GM12874 (cell line): ENCODE data around the gene RASD2.
A peak's percentile ranks its signal among the peaks of the same experiment; 100 is the strongest.

Experiments used
- TF ChIP-seq, protein P1 (sequence below): IDR thresholded peaks from 2 replicates; pipeline ENCODE4 v1.5.1; 2011; ENCODE audit warnings: low read depth, mild to moderate bottlenecking, control low read depth, low read length, moderate library complexity; ENCODE audit not compliant: insufficient read depth

The RASD2 gene

DNA sequence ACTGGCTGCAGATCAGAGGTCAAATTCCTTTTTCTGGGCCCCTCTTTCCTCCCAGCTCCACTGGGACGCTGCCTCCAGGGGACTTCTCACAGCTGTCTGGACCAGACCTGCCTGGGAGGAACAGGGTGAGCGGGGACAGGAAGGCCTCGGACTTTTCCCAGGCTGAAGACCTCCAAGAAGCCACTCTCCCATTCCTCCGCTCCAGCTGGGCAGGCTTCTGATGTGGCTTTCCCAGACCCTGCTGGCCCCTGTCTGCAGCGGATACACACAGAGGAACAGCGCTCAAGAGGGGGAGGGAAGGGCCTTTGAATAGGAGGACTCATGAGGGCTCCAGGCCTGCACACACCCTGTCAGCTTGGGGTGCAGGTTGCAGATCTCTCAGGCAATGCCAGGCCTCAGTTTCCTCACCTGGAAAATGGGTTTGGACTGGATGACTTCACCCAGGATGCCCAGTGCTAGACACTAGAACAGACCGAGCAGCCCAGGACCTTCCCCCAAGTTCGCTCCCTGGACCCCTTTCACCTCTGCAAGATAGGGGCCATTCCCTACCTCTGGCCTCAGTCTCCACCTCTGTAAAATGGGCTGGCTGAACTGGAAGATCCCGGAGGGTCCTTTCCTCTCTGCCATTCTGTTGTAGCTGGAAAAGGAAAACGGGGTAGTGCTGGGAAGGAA is 39.9 kb downstream of the RASD2 start:
- TF ChIP-seq, protein P1, sequence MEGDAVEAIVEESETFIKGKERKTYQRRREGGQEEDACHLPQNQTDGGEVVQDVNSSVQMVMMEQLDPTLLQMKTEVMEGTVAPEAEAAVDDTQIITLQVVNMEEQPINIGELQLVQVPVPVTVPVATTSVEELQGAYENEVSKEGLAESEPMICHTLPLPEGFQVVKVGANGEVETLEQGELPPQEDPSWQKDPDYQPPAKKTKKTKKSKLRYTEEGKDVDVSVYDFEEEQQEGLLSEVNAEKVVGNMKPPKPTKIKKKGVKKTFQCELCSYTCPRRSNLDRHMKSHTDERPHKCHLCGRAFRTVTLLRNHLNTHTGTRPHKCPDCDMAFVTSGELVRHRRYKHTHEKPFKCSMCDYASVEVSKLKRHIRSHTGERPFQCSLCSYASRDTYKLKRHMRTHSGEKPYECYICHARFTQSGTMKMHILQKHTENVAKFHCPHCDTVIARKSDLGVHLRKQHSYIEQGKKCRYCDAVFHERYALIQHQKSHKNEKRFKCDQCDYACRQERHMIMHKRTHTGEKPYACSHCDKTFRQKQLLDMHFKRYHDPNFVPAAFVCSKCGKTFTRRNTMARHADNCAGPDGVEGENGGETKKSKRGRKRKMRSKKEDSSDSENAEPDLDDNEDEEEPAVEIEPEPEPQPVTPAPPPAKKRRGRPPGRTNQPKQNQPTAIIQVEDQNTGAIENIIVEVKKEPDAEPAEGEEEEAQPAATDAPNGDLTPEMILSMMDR: no peak

- TF ChIP-seq, protein P1: no peak
These were observed 40.4 kb downstream of the RASD2 start for GRCh38 chr22:35581023-35581413.

GRCh38 chr22:35582218-35582860 is 41.7 kb downstream of the RASD2 start:
- TF ChIP-seq, protein P1: no peak

DNA sequence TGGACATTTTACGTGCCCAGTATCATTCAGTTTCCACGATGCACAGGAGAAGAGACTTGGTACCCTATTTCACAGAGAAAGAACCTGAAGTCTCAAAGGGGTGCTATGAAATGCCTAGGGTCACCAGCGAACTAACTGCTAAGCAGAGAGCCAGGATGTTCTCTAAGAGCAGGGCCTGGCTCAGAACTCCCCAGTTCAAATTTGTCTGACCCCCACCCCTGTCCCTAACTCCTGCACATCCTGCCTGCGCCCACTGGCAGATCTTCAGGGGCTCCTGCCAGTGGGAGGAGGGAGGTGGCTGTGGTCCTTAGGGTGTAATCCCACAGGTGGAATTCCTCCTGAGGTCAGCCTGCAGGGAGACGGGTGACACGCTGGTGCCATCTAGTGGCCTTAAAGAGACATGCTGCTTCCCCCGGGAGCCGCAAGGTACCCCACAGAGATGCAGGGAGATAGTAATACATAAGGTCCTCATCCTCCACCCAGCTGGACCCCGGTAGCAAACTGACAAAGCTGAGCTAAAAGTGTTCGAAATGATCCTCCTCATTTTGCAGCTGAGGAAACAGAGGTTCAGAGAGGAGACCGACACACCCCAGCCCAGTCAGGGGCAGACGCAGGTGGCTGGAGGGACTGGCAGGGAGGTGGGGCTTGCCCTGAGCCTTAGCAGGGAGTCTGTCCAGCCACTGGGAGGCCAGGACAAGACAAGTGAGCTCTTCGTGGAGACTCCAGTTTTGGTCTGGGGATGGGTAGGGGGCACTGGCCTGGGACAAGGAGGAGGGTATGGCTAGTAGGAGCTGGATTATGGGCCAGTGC is 42.4 kb downstream of the RASD2 start:
- TF ChIP-seq, protein P1: peak; percentile 91

DNA sequence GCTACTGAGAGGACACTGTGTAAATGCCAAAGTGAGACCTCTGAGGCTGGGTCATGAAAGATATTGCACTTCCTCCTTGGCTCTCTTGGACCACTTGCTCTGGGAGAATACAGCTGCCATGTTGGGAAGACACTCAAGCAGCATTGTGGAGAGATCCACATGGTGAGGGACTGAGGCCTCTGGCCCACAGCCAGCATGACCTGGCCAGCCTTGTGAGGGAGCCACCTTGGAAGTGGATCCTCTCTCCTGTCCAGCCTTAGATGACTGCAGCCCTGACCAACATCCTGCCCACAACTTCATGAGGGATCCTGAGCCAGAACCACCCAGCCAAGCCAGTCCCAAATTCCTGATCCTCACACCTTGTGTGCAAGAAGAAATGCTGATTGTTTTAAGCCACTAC is 46.1 kb downstream of the RASD2 start:
- TF ChIP-seq, protein P1: no peak

GRCh38 chr22:35587447-35587870 is 46.8 kb downstream of the RASD2 start:
- TF ChIP-seq, protein P1: no peak

DNA sequence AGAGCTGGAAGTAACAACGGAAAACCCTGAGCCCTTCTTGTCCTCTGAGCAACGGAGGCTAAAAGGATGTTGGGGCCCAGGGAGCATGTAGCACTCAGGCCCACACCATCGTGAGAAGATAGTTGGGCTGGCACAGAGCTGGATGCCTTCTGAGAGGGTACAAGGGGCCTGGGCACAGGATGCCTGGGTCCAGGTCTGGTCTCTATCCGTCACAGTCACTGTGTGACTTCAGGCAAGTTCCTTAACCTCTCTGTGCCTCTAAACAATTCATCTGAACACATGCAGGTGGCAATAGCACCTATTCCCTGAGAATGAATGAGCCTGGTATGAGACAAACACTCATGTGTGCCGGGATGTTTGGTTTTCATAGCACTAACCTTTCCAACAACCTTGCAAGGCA is 47.3 kb downstream of the RASD2 start:
- TF ChIP-seq, protein P1: no peak
